Lower leg skin (tissue), 4 donors: ENCODE results near the gene AACS. TPM values are rescaled to one million over a fixed set of nuclear protein-coding genes. Genes with fewer than 3 reads are reported as not detected.

Experiments used
- DNase-seq, 2 donors: peaks; one replicate each; pipeline ENCODE4 v3.0.0-alpha.2; 2019; ENCODE audit warnings: low spot score in 2 of 2
- H3K4me3 ChIP-seq: fragments of 200-600 bp; sonication (generic); 2 replicates; pipeline ENCODE4 v1.5.1; 2017; ENCODE audit warnings: mild to moderate bottlenecking, low read depth; ENCODE audit not compliant: poor library complexity, severe bottlenecking
- CTCF ChIP-seq, 3 donors: fragments of 450-650 bp; IDR thresholded peaks; one replicate each; pipeline ENCODE4 v1.5.1; 2016; ENCODE audit warnings: antibody characterized with exemption in 3 of 3, mild to moderate bottlenecking in 3 of 3, moderate library complexity in 2 of 3
- POLR2A ChIP-seq, 2 donors: fragments of 450-650 bp; IDR thresholded peaks; one replicate each; pipeline ENCODE4 v1.6.1; 2016 to 2017; ENCODE audit warnings: antibody characterized with exemption in 2 of 2, mild to moderate bottlenecking in 1 of 2, moderate library complexity in 1 of 2
- WGBS, 2 donors: methylation state at CpG; one replicate each; pipeline ENCODE4 v1.1.5; 2018; 5-methylcytosine and 5-hydroxymethylcytosine counted together
- intact Hi-C: fragments of 100-400 bp; cut with DNase I; formaldehyde crosslinking; loops from one replicate; pipeline ENCODE4 v1.15.0; 2023; ENCODE audit warnings: low total_unique reads
- total RNA-seq, 4 donors: library from RNA; depleted of rRNA; stranded (reverse); fragments of >200 nt; gene quantifications; one replicate each; pipeline ENCODE4 v1.1.0, GENCODE V29; 2016

AACS gene
- total RNA-seq: 10 to 100 TPM; 63.5 to 83.8 (median 71.4) TPM

GRCh38 chr12:125065021-125065918, at the start of gene AACS:
TSS of gene AACS (plus strand) at chr12:125065435. CDS start at chr12:125065585, 150 bp downstream.
- peak; percentile 49 to 95 for DNase-seq
- no peak for TF ChIP-seq CTCF (IDR thresholded peaks at IDR 0.05)
- no peak for TF ChIP-seq POLR2A (IDR thresholded peaks at IDR 0.05)
- peak within 1 kb of the TSS; percentile 84 for H3K4me3 ChIP-seq
- intact Hi-C loops: no loop called here
- WGBS, 2 donors: 0 to 1% methylated on average over 32 to 47 of the region's 80 CpGs

GRCh38 chr12:125015680-125016310, 49.4 kb upstream of the AACS start:
- 92 to 94% methylated on average over 24 of the region's 24 CpGs for WGBS, 2 donors
- intact Hi-C loops: no loop called here
- no peak for DNase-seq
- no peak for TF ChIP-seq CTCF (IDR thresholded peaks at IDR 0.05)
- no peak overlapping the region for H3K4me3 ChIP-seq

GRCh38 chr12:125017801-125018200, 47.4 kb upstream of the AACS start:
- TF ChIP-seq CTCF (IDR thresholded peaks at IDR 0.05) (no peak), POLR2A (IDR thresholded peaks at IDR 0.05) (no peak)
- no peak for DNase-seq
- intact Hi-C loops: no loop called here
- WGBS, 2 donors: 97 to 99% methylated on average over 8 to 9 of the region's 9 CpGs
- no peak overlapping the region for H3K4me3 ChIP-seq

GRCh38 chr12:125018356-125018755, 46.9 kb upstream of the AACS start:
- intact Hi-C loops: no loop called here
- no peak for DNase-seq
- 92 to 96% methylated on average over 11 of the region's 11 CpGs for WGBS, 2 donors
- TF ChIP-seq CTCF (IDR thresholded peaks at IDR 0.05) (no peak), POLR2A (IDR thresholded peaks at IDR 0.05) (no peak)
- H3K4me3 ChIP-seq: no peak overlapping the region

GRCh38 chr12:125021096-125021495, 44.1 kb upstream of the AACS start:
- DNase-seq: no peak
- intact Hi-C loops: no loop called here
- no peak overlapping the region for H3K4me3 ChIP-seq
- TF ChIP-seq CTCF (IDR thresholded peaks at IDR 0.05): no peak
- TF ChIP-seq POLR2A (IDR thresholded peaks at IDR 0.05): no peak
- 95 to 97% methylated on average over 9 of the region's 9 CpGs for WGBS, 2 donors
